HG02571 (cell line): Measurements from ENCODE around the gene RLN2.
"Not testable (repeated sequence)": the region's sequence is repeated elsewhere in the genome, so short reads cannot be mapped to it uniquely, and the experiment has no call there.

Experiments
- ATAC-seq: cut with Tn5 transposase; IDR thresholded peaks from one replicate; pipeline ENCODE4 v1.9.1; 2021; ENCODE audit warnings: mild to moderate bottlenecking, moderate library complexity; ENCODE audit not compliant: unreplicated experiment

Gene RLN2, protein sequence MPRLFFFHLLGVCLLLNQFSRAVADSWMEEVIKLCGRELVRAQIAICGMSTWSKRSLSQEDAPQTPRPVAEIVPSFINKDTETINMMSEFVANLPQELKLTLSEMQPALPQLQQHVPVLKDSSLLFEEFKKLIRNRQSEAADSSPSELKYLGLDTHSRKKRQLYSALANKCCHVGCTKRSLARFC

DNA sequence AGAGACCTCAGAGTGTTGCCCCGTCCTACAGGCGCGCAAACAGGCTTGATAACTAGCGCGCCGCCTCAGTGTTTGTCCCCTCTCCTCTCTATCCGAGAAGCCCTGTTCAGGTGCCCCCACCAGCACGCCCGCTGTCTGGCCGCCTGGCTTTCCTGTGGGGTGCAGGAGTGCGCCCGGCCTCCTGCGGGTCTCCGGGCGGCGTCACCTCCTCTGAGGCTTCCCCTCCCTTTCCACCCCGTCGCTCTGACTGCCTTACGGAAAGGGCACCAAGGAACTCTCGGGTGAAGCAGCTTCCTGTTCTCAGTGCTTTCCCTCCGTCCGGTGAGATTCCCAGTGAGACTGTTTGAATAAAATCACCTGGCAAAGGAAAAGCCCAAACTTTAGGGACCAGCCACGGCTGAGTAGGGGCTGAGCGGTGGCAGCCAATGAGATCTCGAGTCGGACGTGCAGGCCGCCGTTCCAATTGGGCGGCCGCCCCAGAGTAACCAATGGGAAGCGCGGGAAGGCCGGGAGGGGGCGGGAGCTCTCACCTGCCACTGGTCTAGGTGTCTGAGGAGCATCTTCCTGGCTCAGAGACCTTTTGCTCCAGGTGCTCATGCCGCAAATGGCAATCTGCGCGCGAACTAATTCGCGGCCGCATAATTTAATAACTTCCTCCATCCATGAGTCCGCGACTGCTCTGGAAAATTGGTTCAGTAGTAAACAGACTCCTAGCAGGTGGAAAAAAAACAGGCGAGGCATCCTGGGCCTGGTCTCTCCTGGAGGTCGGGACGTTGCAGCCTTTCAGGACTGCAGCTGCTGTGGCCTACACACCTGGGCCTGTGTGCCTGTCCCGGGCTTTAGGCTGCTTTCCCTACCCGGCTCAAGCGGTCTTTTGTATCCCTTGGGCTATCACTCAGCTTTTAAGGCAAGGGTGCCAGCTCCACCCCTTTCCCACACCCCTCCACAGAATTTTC lies at the start of gene RLN2:
TSS of gene RLN2 (minus strand) at position 877 of the 956 bp plus-strand sequence. CDS start at position 741, 136 bp downstream.
- ATAC-seq: peak; percentile 99

DNA sequence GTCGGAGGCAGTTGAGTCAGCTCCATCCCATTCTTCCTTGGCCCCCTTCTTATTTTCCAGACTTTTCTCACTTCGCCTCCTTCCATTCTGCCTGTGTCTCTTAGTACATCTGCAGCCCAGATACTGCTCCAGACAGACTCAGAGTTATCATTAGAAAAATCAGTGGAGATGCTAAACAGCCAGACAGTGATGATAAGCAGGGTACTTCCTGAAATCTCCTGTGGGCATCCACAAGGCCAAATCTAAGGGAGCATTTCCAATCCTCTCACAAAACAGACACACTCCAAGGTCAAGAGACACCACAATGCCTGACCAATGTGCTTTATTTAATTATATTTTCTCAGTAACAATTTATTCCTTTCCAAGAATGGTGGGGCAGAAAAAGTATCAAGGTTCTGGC lies 49.7 kb upstream of the RLN2 start:
- no peak for ATAC-seq

- no peak for ATAC-seq
Measured at GRCh38 chr9:5352637-5353248, 48.2 kb upstream of the RLN2 start.

DNA sequence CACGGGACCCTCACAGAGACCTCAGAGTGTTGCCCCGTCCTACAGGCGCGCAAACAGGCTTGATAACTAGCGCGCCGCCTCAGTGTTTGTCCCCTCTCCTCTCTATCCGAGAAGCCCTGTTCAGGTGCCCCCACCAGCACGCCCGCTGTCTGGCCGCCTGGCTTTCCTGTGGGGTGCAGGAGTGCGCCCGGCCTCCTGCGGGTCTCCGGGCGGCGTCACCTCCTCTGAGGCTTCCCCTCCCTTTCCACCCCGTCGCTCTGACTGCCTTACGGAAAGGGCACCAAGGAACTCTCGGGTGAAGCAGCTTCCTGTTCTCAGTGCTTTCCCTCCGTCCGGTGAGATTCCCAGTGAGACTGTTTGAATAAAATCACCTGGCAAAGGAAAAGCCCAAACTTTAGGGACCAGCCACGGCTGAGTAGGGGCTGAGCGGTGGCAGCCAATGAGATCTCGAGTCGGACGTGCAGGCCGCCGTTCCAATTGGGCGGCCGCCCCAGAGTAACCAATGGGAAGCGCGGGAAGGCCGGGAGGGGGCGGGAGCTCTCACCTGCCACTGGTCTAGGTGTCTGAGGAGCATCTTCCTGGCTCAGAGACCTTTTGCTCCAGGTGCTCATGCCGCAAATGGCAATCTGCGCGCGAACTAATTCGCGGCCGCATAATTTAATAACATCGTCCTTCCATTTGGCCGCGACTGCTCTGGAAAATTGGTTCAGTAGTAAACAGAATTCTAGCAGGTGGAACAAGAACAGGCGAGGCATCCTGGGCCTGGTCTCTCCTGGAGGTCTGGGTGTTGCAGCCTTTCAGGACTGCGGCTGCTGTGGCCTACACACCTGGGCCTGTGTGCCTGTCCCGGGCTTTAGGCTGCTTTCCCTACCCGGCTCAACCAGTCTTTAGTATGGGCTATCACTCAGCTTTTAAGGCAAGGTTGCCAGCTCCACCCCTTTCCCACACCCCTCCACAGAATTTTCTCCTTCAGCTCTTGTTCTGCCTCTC lies 34.8 kb upstream of the RLN2 start, which contains the start of gene RLN1:
TSS of gene RLN1 (minus strand) at position 885 of the 990 bp plus-strand sequence. CDS start at position 755, 130 bp downstream.
- peak; percentile 99 for ATAC-seq

DNA sequence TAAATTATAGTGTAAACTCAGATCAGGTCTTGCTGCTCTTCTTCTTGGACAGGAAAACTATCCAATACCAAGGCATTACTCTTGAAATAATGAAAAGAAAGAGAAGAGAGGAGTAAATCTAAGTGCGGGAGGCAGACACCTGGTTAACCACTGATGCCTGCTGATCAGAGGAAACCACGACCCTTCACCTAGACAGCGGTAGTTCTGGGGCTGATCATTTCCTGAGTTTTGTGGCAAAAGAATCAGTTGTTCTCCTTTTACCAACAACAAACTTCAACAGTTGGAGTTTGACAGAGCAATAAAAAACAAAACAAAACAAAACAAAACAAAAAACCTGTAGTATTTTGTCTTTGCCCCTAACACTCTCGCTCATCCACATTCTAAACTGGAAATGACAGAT lies 32.2 kb upstream of the RLN2 start:
- ATAC-seq: no peak

- ATAC-seq: not testable (repeated sequence)
Measured at GRCh38 chr9:5331276-5331675, 26.8 kb upstream of the RLN2 start.

DNA sequence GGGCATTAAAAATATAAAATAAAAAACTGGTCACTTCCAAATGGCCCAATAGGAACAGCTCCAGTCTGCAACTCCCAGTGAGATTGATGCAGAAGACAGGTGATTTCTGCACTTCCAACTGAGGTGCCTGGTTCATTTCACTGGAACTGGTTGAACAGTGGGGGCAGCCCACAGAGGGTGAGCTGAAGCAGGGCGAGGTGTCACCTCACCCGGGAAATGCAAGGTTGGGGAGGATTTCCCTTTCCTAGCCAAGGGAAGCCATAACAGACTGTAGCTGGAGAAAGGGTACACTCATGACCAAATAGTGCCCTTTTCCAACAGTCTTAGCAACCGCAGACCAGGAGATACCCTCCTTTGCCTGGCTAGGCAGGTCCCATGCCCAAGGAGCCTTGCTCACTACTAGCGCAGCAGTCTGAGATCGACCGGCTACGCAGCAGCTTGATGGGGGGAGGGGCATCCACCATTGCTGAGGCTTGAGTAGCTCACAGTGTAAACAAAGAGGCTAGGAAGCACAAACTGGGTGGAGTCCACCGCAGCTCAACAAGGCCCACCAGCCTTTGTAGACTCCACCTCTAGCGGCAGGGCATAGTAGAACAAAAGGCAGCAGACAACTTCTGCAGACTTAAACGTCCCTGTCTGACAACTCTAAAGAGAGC lies 22.5 kb upstream of the RLN2 start:
- ATAC-seq: no peak

DNA sequence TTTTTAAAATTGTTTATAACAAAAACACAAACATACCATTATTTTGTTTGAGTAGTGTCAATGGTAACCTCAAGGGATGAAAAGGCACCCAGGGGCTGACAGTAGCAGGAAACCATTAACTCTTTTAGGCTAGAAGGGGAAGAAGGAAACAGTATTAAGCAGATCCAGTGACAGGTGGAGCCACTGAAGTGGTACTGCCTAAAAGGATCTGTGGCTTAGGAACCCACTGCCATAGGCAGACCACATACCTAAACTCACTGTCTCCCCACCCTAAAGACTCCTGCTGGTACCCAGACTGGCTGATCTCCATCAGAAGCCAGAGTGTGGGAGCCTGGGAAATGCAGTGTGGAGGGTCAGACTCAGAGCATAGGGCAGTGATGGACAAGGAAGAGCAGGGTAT lies 21.7 kb upstream of the RLN2 start:
- ATAC-seq: no peak

GRCh38 chr9:5321601-5322000 lies 17.1 kb upstream of the RLN2 start:
- ATAC-seq: not testable (repeated sequence)

DNA sequence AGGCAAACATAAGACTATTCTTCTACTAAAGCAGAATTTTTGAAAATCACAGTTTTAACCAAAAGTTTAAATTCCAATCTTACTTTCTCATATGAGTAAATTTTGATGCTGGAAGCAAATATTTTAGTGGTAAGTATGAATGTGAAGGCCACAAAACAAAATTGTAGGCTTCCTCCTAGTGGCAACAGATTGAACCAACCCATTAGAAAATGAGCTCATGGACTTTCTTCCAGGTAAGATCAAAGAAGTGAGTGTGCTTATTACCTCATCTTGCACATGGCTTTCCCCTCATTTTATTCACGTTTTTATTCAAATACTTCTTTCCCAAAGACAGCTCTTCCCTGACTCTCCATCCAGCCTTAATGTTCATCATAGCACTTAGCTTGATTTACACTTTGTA lies 16.5 kb upstream of the RLN2 start:
- ATAC-seq: no peak

GRCh38 chr9:5316406-5316805 lies 11.9 kb upstream of the RLN2 start:
- ATAC-seq: not testable (repeated sequence)

DNA sequence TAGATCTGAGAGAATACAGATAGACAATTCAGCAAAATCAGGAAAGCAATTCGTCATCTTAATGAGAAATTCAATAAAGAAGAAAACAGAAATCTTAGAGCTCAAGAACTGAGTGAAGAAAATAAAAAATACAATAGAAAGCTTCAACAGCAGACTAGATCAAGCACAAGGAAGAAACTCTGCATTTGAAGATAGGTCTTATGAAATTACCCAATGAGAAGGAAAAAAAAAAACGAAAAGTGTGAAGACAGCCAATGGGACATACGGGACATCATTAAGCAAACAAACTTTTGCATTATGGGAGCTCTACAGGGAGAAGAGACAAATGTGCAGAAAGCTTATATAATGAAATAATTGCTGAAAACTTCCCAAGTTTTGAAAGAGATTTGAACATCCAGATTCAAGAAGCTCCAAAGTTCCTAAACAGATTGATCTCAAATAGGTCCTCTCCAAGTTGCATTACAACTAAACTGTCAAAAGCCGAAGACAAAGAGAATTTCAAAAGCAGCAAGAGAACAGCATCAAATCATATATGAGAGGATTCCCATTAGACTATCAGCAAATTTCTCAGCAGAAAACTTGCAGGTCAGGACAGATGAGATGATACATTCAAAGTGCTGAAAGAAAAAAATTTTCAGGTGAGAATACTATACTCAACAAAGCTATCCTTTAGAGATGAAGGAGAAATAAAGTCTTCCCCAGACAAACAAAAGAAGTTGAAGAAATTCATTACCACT lies 10.8 kb upstream of the RLN2 start:
- no peak for ATAC-seq

GRCh38 chr9:5310851-5311250 lies 6.3 kb upstream of the RLN2 start:
- ATAC-seq: no peak

GRCh38 chr9:5305741-5306140 lies 1.2 kb upstream of the RLN2 start:
- ATAC-seq: no peak

- ATAC-seq: no peak
Measured at GRCh38 chr9:5301544-5301943, 3.0 kb downstream of the RLN2 start.

DNA sequence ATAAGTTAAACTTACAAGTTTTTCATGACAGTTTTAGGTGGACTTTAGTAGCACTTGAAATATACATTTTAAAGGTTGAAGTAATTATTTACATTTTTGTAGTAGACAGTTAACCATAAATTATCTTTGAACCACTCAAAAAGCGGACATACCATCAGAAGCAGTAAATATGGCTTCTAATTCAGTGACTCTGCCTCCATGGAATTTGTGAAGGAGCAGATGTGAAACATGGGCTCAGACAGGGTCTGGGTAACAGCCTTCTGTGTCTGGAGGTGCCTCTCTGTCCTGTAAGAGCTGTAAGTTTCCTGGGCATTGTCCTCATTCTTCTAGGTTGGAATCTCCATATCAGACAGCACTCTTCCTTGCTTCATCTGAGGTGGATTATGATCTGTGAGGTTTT lies 12.4 kb downstream of the RLN2 start:
- ATAC-seq: no peak

DNA sequence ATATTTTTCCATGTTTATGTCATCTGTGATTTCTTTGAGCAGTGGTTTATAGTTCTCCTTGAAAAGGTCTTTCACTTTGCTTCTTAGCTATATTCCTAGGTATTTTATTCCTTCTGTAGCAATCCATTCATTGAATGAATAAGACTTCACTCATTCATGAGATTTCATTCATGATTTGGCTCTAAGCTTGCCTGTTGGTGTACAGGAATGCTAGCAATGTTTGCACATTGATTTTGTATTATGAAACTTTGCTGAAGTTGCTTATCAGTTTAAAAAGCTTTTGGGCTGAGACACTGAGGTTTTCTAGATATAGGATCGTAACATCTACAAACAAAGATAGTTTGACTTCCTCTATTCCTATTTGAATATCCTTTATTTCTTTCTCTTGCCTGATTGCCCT lies 15.9 kb downstream of the RLN2 start:
- no peak for ATAC-seq

DNA sequence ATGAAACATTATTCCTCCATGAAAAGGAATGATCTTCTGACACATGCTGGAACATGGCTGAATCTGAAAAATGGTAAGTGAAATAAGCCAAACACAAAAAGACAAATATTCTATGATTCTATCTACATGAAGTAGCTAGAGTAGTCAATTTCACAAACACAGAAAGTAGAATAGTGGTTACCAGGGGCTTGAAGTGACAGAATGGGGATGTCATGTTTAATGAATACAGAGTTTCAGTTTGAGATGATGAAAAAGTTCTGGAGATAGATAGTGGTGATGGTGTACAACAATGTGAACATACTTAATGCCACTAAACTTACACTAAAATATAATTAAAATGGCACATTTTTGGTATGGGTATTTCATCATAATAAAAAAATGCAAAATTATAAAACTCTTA lies 18.3 kb downstream of the RLN2 start:
- ATAC-seq: no peak

- ATAC-seq: no peak
Measured at GRCh38 chr9:5278486-5278885, 26.0 kb downstream of the RLN2 start.
